NCI-H187 (cell line): ENCODE results near the gene CDKL1.
A peak's percentile ranks its signal among the peaks of the same experiment; 100 is the strongest.
"Not testable (repeated sequence)": the region's sequence is repeated elsewhere in the genome, so short reads cannot be mapped to it uniquely, and the experiment has no call there.

ENCODE experiments used
- DNase-seq, 2 experiments: peaks; one replicate each; lab custom pipeline; 2025; lab: John Stamatoyannopoulos, UW

The CDKL1 gene

GRCh38 chr14:50333014-50333509, 63.6 kb downstream of the CDKL1 start:
- DNase-seq: no peak

DNA sequence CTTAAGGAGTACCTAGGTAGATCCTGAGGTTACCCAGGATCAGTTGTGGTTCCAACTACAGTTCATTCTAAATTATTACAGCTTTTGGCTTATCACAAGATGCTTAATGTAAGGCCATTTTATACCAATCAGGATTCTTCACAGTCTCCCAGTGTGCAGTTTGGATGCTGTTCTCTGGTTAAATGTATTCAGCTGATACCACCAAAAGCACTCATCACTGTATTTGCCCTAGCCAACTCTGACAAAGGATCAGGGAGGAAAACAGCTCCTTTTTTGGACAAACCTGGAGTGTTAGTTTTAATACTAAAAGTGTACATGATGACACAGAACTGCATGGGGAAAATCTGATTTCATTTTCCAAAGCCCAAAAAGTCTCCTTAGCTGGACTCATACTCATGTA, 65.1 kb downstream of the CDKL1 start:
- DNase-seq: no peak

GRCh38 chr14:50321009-50321660, 75.5 kb downstream of the CDKL1 start:
- DNase-seq: peak; percentile 22 to 23

GRCh38 chr14:50320283-50320682, 76.4 kb downstream of the CDKL1 start:
- DNase-seq: no peak

DNA sequence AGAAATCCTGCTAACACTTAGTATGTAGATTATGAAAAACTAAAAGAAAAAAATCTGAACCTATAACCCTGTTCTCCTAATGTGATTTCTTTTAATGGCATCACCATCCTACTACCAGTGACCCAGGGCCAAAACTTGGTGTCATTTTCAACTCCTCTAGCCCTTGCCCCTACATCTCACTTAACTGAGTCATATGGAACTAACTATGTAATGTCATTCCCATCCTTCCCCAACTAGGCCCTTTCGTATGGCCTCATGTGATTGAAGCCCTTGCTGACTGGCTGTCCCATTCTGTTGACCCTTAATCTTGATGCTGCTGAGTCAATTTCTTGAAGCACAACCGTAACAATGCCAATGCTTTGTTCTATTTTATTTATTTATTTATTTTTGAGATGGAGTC, 77.0 kb downstream of the CDKL1 start:
- no peak for DNase-seq

- DNase-seq: no peak
Observed at GRCh38 chr14:50319293-50319692, 77.4 kb downstream of the CDKL1 start.

GRCh38 chr14:50318031-50318626, 78.6 kb downstream of the CDKL1 start:
- no peak for DNase-seq

DNA sequence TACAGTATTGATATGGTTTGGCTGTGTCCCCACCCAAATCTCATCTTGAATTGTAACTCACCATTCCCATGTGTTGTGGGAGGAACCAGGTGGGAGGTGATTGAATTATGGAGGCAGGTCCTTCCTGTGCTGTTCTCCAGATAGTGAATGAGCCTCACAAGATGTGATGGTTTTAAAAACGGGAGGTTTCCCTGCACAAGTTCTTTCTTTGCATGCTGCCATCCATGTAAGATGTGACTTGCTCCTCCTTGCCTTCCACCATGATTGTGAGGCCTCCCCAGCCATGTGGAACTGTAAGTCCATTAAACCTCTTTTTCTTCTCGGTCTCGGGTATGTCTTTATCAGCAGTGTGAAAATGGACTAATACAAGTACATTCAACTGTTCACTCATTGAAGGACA, 82.6 kb downstream of the CDKL1 start:
- not testable (repeated sequence) for DNase-seq

DNA sequence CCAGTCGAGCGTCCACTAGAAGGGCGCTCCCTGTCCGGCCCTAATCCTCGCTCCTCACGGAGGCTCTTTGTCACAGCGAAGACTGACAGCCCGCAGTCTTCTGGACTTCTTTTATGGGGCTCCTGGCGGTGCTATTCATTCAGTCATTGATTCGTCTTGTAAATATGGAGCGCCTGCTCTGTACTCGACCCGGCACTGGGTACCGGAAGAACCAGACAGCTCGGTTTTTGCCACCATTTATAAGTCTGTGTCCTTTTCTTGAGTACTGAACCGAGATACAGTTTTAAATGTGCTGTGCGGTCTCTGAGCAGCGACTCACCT, 84.0 kb downstream of the CDKL1 start:
- peak in 1 of 2 experiments; percentile 54 for DNase-seq

- DNase-seq: peak; percentile 97 to 98
Observed at GRCh38 chr14:50311972-50312733, 84.5 kb downstream of the CDKL1 start, which contains the start of the genes DMAC2L and L2HGDH. DMAC2L (plus strand) TSS chr14:50312324; CDS start chr14:50321488, 9,164 bp downstream. L2HGDH (minus strand) TSS chr14:50312229; CDS start chr14:50312150, 79 bp downstream.

DNA sequence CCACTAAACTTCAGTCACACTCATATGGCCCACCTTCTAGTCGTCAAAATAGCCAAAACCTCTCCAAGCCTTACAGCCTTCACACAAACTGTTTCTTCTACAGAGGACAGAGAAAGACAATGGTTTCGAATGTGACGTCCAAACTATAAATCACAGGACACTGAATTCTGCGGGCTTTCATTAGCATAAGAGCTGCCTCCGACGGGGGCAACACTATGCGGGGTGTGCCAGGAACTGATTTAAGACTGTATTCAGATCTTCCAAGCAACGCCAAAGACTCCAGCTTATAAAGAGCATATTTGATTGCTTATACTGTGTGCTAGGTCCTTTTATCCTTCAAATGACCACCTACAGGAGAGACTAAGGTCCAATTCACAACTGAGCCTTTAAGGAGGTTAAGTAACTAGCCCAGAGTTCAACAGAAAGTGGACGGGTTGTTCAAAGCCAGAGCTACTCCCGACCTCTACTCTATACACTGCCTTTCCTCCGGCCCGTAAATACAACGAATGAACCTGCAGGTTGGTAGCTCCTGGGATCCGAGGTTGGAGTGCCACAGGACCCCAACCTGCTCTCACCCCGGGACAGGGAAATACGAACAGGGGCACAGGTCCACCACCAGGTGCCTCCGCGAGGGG, 85.2 kb downstream of the CDKL1 start:
- no peak for DNase-seq

DNA sequence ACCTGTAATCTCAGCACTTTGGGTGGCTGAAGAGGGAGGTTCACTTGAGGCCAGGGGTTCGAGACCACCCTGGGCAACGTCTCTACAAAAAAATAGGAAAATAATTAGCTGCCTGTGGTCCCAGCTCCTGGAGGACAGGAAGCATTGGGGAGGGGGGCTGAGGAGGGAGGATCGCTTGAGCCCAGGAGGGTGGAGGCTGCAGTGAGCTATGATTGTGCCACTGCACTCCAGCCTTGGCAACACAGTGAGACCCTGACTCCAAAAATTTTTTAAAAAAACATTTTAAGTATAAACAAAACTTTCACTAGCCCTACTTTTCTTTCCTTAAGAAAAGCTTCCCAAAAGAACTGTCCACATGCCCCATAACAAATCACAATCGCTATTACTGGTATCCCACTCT, 86.2 kb downstream of the CDKL1 start:
- DNase-seq: no peak

- no peak for DNase-seq
Observed at GRCh38 chr14:50308363-50308915, 88.2 kb downstream of the CDKL1 start.

DNA sequence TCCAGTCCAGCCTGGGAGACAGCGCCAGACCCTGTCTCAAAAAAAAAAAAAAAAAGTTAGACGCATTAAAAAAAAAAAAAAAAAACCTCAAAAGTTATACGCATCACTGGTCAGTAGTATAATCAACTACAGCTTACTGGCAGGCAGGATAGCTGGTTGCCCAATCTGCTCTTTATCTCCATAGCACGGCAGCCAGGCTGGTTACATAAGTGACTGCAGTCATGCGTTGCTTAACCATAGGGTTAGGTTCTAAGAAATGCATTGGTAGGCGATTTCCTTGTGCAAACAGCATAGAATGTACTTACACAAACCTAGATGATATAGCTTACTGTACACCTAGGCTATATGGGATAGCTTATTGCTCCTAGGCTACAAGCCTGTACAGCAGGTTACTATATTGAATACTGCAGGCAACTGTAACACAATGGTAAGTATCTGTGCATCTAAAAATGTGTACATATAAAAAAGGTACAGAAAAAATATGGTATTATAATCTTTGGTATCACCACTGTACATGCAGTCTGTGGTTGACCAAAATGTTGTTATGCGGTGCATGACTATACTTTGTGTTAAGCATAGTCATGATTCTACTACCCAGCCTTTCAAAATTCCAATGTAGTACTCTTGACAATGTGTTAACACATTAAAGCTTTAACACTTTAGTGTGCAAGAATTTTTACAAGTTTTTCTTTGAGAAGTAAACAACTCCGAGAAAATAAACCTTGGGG, 92.8 kb downstream of the CDKL1 start:
- DNase-seq: no peak

- DNase-seq: no peak
Observed at GRCh38 chr14:50301914-50302313, 94.8 kb downstream of the CDKL1 start.

- no peak for DNase-seq
Observed at GRCh38 chr14:50299585-50299984, 97.1 kb downstream of the CDKL1 start.

GRCh38 chr14:50290306-50290705, 106.4 kb downstream of the CDKL1 start:
- DNase-seq: no peak

DNA sequence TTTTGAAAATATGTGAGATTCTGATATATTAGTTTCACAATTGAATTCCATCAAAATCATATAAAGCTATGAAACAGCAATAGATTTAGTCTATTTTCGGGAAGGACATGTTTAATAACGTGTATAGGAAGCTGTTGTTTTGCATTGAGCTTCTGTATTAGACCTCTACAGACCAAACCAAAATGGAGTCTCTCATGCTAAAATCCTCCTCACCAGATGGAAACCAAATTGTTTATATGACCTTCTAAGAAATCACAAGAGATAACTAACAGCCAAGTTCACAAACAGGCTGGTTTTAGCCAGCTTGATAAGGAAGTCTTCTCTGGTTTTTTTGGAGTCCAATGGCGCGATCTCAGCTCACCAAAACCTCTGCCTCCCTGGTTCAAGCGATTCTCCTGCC, 108.5 kb downstream of the CDKL1 start:
- DNase-seq: no peak

DNA sequence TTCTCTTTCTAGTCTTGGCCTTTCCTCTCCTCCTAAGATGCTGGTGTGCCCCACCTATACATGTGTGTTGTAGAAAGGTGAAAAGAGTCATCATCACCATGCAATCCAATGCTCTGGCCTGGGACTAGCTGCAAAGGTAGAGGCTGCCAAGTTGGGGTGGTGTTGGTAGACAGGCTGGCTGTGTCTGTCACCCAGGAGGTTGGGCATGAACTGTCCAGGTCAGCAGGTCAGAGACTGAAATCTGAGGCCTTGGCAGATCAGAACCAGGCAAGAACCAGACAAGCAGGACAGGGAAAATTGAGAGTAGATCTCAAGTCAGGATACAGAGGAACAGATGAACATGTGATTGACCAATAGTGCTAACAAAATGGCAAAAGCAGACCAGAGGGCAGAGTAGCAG, 110.8 kb downstream of the CDKL1 start:
- DNase-seq: no peak
